ENCODE data around the gene FRMD1.

FRMD1 gene

DNA sequence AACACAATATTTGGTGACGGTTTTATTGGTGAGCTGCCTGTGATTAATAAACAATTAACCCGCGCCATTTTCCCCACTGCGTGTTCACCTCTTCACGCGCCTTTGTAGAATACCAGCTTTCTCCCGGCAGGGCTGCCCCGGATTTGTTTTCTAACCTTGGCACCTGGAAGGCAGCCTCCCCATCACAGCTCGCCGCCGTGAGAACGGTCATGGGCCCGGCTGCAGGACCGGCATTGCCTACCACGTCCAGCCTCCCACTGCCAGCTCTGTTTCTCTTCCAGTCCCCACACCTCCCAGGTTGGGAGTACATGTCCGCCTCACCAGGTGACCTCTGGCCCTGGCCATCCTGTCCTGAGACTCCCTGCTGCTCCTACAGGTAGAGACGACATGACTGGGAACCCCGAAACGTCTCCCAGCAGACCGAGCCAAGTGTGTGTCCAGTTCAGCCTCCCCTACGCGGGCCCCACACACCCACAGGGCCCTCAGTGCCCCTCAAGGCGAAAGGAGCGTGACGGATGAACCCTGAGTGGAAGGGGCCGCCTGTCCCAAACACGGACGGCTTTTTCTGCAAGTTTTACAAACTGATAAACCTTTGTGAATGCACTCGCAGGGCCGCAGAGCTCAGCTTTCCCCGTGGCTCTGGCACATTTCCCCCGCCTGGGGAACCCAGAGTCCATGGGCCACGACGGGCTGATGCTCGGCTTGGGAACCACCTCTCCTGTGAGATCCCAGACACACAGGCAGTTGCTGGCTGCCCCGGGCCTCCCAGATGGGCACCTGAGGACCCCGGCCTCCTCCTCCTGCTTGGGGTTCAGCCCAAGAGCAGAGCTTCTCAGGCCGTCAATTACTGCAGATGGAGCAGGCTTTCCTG lies 25.7 kb downstream of the FRMD1 start:
- H3K4me3 ChIP-seq (replicated peaks; ENCODE audit: low read depth, low read length) = no peak overlapping the region
- TF ChIP-seq, protein P1, sequence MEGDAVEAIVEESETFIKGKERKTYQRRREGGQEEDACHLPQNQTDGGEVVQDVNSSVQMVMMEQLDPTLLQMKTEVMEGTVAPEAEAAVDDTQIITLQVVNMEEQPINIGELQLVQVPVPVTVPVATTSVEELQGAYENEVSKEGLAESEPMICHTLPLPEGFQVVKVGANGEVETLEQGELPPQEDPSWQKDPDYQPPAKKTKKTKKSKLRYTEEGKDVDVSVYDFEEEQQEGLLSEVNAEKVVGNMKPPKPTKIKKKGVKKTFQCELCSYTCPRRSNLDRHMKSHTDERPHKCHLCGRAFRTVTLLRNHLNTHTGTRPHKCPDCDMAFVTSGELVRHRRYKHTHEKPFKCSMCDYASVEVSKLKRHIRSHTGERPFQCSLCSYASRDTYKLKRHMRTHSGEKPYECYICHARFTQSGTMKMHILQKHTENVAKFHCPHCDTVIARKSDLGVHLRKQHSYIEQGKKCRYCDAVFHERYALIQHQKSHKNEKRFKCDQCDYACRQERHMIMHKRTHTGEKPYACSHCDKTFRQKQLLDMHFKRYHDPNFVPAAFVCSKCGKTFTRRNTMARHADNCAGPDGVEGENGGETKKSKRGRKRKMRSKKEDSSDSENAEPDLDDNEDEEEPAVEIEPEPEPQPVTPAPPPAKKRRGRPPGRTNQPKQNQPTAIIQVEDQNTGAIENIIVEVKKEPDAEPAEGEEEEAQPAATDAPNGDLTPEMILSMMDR (IDR thresholded peaks at IDR 0.05; ENCODE audit: low read depth, low read length, missing control alignments) = no peak
- DNase-seq (ENCODE audit: extremely low read depth, low read depth) = no peak

- TF ChIP-seq, protein P1 (IDR thresholded peaks at IDR 0.05; ENCODE audit: low read depth, low read length, missing control alignments) = no peak
- DNase-seq (ENCODE audit: extremely low read depth, low read depth) = no peak
- no peak overlapping the region for H3K4me3 ChIP-seq (replicated peaks; ENCODE audit: low read depth, low read length)
Measured at GRCh38 chr6:168052291-168052891, 26.6 kb downstream of the FRMD1 start.

GRCh38 chr6:168051648-168052047 lies 27.4 kb downstream of the FRMD1 start:
- TF ChIP-seq, protein P1 (IDR thresholded peaks at IDR 0.05; ENCODE audit: low read depth, low read length, missing control alignments) = no peak
- no peak for DNase-seq (ENCODE audit: extremely low read depth, low read depth)
- no peak overlapping the region for H3K4me3 ChIP-seq (replicated peaks; ENCODE audit: low read depth, low read length)

DNA sequence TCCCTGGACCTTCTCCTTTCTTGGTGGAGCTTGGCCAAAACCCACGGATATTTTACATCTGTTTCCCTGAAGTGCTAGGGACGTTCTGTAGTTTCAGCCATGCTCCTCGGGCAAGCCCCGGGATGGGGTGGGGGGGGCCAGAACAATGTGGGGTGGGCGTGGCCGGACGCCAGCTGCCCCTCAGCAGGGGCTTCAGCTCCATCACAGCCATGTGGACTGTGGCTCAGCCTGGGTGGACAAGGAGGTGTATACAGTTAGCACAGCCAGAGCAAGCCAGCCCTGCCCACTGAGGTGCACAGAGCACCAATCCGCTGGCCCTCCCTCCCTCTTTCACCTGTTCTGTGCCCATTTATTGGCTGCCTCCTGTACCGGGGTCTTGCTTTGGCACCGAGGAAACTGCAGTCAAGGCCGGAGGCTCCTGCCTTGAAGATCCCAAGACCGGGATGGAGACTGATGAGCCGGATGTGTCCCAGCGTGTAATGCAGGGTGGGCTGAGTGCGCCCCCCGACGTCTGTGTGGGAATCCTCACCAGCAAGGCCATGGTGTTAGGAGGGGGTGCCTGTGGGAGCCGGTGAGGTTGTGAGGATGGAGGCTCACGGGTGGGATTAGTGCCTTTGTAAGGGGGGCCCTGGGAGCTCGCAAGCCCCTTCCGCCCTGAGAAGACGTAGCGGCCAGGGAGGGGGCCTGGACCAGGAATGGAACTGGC lies 28.0 kb downstream of the FRMD1 start:
- TF ChIP-seq, protein P1 (IDR thresholded peaks at IDR 0.05; ENCODE audit: low read depth, low read length, missing control alignments) = peak; percentile 36
- DNase-seq (ENCODE audit: extremely low read depth, low read depth) = no peak
- H3K4me3 ChIP-seq (replicated peaks; ENCODE audit: low read depth, low read length) = no peak overlapping the region

- TF ChIP-seq, protein P1 (IDR thresholded peaks at IDR 0.05; ENCODE audit: low read depth, low read length, missing control alignments) = no peak
- H3K4me3 ChIP-seq (replicated peaks; ENCODE audit: low read depth, low read length) = no peak overlapping the region
- DNase-seq (ENCODE audit: extremely low read depth, low read depth) = no peak
Measured at GRCh38 chr6:168050225-168050880, 28.7 kb downstream of the FRMD1 start.

GRCh38 chr6:168049706-168050224 lies 29.2 kb downstream of the FRMD1 start:
- TF ChIP-seq, protein P1 (IDR thresholded peaks at IDR 0.05; ENCODE audit: low read depth, low read length, missing control alignments) = no peak
- no peak overlapping the region for H3K4me3 ChIP-seq (replicated peaks; ENCODE audit: low read depth, low read length)
- no peak for DNase-seq (ENCODE audit: extremely low read depth, low read depth)

Data from HFF-Myc (cell line).